ENCODE data around the gene CHTF18. TPM values are rescaled to one million over a fixed set of nuclear protein-coding genes. Genes with fewer than 3 reads are reported as not detected.

The CHTF18 gene
- total RNA-seq, 2 experiments from 2014 or later = 101 to 102 TPM

DNA sequence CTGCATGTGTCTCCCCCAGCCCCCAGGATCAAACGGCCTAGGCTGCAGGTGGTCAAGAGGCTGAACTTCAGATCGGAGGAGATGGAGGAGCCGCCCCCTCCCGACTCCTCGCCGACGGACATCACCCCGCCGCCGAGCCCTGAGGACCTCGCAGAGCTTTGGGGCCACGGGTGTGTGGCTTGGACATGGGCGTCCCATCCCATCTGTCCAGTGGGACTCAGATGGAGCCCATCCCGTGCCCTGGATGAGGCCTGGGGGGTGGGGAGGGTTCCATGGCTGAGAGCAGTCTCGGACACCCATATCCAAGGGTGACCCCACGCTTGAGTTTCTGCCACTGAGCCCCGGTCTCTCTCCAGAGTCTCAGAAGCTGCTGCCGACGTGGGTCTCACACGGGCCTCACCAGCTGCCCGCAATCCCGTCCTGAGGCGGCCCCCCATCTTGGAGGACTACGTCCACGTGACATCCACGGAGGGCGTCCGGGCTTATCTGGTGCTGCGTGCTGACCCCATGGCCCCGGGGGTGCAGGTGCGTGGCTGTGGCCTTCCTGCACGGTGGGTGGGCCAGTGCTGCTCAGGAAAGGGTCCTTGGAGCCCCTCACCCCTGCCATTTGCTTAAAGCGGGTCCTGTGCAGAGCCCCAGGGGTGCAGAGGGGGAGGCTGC is 901 bp downstream of the CHTF18 start:
- Mint-ChIP-seq H3K27ac (no peak overlapping the region), H3K27me3 (no peaks in the 10 kb centered on the region), H3K9me3 (no peaks in the 10 kb centered on the region), H3K4me3 (peak overlapping the region; percentile 80), H3K4me1 (ENCODE audit: low read depth) (peaks cover 5% of the 10 kb centered on the region), H3K36me3 (peaks cover 11% of the 10 kb centered on the region)
- ChIA-PET CTCF (interaction anchor here (1.0 to 8.0 kb wide), 3 partner anchors 53 to 75 kb away, joined by 3 to 120 read pairs (median 4); partner anchors contain the start of gene METRN), POLR2A (interaction anchor here (1.1 to 1.5 kb wide), 3 partner anchors 12 to 181 kb away, joined by 3 to 7 read pairs (median 5); partner anchors contain the start of gene GNG13)
- intact Hi-C loops (cut with micrococcal nuclease) = no loop called here
- DNase-seq = no peak

DNA sequence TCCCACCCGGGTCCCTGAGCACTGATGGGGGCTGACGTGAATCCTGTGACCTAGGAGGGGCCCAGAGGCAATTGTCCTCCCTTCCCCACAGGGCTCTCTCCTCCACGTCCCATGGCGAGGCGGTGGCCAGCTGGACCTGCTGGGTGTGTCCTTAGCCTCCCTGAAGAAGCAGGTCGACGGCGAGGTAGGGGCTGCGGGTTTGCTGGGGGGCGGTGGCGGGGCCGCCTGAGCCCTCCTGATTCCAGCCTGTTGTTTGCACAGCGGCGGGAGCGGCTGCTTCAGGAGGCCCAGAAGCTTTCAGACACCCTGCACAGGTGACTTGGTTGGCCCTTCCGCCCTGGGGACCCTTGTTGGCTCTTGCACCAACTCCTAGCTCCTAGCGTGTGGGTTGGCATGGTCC is 1.7 kb downstream of the CHTF18 start:
- Mint-ChIP-seq H3K27me3 (no peaks in the 10 kb centered on the region), H3K36me3 (peaks cover 11% of the 10 kb centered on the region), H3K4me1 (ENCODE audit: low read depth) (peaks cover 5% of the 10 kb centered on the region), H3K27ac (no peak overlapping the region), H3K4me3 (peak overlapping the region; percentile 55), H3K9me3 (no peaks in the 10 kb centered on the region)
- ChIA-PET POLR2A (no interaction called here), CTCF (interaction anchor here (8.0 kb wide), 1 partner anchor 76 kb away, joined by 120 read pairs; the partner anchor contains the start of gene METRN)
- no peak for DNase-seq
- intact Hi-C loops (cut with micrococcal nuclease) = no loop called here

DNA sequence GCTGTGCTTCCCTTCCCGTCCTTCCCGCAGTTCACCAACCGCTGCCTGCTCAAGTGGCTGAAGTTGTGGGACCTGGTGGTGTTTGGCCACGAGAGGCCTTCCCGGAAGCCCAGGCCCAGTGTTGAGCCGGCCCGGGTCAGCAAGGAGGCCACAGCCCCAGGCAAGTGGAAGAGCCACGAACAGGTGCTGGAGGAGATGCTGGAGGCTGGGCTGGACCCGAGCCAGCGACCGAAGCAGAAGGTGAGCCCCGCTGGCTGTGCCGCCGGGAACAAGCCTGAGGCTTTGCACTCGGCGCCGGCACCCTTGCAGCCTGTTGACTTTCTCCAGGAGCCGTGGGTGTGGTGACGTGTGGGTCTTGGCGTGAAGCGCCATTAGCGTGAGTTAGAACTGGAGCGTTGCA is 2.7 kb downstream of the CHTF18 start:
- intact Hi-C loops (cut with micrococcal nuclease) = no loop called here
- H3K9me3 Mint-ChIP-seq = no peaks in the 10 kb centered on the region
- CTCF ChIA-PET = no interaction called here
- POLR2A ChIA-PET = no interaction called here
- H3K36me3 Mint-ChIP-seq = peaks cover 11% of the 10 kb centered on the region
- peaks cover 5% of the 10 kb centered on the region for H3K4me1 Mint-ChIP-seq (ENCODE audit: low read depth)
- H3K27ac Mint-ChIP-seq = no peak overlapping the region
- no peak overlapping the region for H3K4me3 Mint-ChIP-seq
- DNase-seq = no peak
- H3K27me3 Mint-ChIP-seq = no peaks in the 10 kb centered on the region

DNA sequence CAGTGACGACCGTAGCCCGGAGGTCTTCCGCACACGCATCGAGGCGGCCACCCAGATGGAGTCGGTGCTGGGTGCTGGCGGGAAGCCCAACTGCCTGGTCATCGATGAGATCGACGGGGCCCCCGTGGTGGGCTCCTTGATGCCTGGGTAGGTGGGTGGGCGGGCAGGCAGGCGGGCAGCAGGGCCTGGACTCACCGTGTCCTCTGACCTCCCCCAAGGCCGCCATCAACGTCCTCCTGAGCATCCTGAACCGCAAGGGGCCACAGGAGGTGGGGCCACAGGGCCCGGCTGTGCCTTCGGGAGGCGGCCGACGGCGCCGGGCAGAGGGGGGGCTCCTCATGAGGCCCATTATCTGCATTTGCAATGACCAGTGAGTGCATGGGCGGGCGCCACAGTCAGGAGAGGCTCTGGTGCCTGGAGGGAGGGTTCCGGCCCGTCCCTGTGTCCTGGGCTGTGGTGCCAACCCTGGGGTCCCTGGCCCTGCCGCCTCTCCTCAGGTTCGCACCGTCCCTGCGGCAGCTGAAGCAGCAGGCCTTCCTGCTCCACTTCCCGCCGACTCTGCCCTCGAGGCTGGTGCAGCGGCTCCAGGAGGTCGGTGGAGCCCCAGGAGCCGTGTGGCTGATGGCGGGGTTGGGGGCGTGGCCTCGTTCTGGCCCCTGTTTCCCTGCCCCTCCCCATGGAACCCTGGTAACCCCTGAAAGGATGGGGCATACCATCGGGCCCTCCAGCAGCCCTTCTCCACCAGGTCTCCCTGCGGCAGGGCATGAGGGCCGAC is 4.0 kb downstream of the CHTF18 start:
- no peaks in the 10 kb centered on the region for H3K9me3 Mint-ChIP-seq
- H3K4me1 Mint-ChIP-seq (ENCODE audit: low read depth) = peaks cover 2% of the 10 kb centered on the region
- no peak for DNase-seq
- H3K27ac Mint-ChIP-seq = no peak overlapping the region
- POLR2A ChIA-PET = no interaction called here
- peaks cover 21% of the 10 kb centered on the region for H3K36me3 Mint-ChIP-seq
- H3K27me3 Mint-ChIP-seq = no peaks in the 10 kb centered on the region
- CTCF ChIA-PET = no interaction called here
- H3K4me3 Mint-ChIP-seq = no peak overlapping the region
- intact Hi-C loops (cut with micrococcal nuclease) = no loop called here

DNA sequence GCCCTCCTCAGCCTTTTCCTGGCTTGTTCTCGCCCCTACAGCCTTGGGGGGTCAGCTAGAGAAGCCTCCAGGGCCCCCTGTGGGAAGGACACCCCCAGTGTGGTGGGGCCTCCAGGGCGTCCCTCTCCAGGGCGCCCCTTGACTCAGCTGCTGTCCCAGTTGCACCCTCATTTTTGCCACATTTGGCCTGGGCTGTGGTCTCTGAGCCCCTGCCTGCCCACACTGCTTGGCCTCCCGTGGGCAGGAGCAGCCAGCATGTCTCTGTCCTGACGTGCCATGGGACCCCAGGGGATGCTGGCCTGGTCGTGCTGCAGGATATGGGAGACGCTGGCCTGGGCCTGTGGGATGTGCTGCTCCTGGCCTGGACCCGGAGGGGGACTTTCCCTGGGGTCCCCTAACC is 5.0 kb downstream of the CHTF18 start:
- ChIA-PET POLR2A (no interaction called here), CTCF (no interaction called here)
- Mint-ChIP-seq H3K4me1 (ENCODE audit: low read depth) (peaks cover 2% of the 10 kb centered on the region), H3K9me3 (no peaks in the 10 kb centered on the region), H3K27ac (no peak overlapping the region), H3K27me3 (peaks cover 1% of the 10 kb centered on the region), H3K4me3 (no peak overlapping the region), H3K36me3 (peaks cover 28% of the 10 kb centered on the region)
- no peak for DNase-seq
- intact Hi-C loops (cut with micrococcal nuclease) = no loop called here

DNA sequence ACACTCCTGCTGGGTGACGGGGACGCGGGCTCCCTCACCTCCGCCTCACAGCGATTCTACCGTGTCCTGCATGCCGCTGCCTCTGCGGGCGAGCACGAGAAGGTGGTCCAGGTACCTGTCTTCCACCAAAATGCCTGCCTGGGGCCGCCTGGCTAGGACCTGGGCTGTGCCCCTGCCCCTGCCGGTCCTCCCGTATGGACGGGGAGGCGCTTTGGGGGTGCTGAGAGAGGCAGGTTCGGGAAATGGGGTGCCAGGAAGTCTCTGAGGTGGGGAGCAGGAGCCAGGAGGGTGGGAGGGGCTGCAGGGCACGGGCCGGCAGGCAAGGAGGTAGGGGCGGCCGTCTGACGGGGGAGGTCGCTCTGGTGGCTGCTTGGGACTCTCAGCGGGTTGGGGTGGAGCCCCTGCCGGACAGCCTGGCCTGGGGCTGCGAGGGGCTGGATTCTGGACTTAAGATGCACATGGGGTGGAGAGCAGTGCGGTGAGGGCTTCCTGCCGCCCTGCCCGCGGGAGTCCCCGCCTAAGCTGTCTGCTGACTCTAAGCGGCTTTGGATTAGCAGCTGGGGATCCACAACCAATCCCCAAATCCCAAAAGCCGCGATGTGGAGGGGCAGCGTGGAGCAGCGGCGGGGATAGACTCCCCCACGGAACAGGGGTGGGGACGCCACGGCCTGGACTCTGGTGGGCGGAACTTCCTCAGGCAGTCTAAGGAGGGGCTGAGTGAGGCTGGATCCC is 5.8 kb downstream of the CHTF18 start:
- peaks cover 29% of the 10 kb centered on the region for H3K36me3 Mint-ChIP-seq
- ChIA-PET CTCF (no interaction called here), POLR2A (no interaction called here)
- H3K4me1 Mint-ChIP-seq (ENCODE audit: low read depth) = peaks cover 2% of the 10 kb centered on the region
- intact Hi-C loops (cut with micrococcal nuclease) = no loop called here
- no peaks in the 10 kb centered on the region for H3K9me3 Mint-ChIP-seq
- H3K27ac Mint-ChIP-seq = no peak overlapping the region
- peaks cover 2% of the 10 kb centered on the region for H3K27me3 Mint-ChIP-seq
- DNase-seq = no peak
- no peak overlapping the region for H3K4me3 Mint-ChIP-seq

DNA sequence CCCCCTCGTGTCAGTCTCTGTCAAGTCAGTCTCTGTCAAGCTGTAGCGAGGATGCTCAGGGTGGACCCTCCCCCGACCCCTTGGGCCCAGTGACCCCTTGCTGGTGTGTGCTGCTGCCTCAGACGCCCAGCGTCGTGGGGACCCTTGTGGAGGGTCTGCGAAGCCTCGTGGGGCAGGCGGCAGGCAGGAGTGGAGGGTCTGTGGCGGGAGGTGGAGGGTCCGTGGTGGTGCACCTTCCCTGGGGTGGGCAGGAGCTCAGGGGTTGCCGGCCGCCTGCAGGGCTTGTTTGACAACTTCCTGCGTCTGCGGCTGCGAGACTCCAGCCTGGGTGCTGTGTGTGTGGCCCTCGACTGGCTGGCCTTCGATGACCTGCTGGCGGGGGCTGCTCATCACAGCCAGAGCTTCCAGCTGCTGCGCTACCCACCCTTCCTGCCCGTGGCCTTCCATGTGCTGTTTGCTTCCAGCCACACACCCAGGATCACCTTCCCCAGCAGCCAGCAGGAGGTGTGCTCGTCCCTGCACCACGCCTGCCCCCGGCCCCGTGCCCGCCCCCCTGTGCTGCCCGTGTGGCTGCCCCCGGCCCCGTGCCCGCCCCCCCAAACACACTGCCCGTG is 6.5 kb downstream of the CHTF18 start:
- CTCF ChIA-PET = no interaction called here
- Mint-ChIP-seq H3K4me3 (no peak overlapping the region), H3K4me1 (ENCODE audit: low read depth) (peaks cover under 1% of the 10 kb centered on the region), H3K27ac (no peak overlapping the region), H3K27me3 (peaks cover 2% of the 10 kb centered on the region), H3K36me3 (peaks cover 27% of the 10 kb centered on the region), H3K9me3 (no peaks in the 10 kb centered on the region)
- intact Hi-C loops (cut with micrococcal nuclease) = no loop called here
- POLR2A ChIA-PET = no interaction called here
- DNase-seq = no peak

DNA sequence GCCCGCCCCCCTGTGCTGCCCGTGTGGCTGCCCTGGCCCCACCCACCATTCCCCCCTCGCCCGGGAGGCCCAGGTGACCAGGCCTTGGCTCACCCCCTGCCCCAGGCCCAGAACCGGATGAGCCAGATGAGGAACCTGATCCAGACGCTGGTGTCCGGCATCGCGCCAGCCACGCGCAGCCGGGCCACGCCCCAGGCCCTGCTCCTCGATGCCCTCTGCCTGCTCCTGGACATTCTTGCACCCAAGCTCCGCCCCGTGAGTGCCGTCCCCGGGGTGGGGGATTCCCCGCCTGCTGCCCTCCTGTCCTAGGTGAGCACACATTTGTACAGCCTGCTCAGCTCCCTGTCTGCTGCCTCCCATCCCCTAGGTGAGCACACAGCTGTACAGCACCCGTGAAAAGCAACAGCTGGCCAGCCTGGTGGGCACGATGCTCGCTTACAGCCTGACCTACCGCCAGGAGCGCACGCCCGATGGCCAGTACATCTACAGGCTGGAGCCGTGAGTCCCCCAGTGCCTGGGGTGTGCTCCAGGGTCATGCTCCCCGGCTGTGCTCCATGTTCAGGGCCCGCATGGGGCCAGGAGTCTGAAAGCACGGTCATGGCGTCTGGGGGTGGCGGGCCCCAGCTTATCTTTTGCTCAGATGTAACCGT is 7.3 kb downstream of the CHTF18 start:
- peaks cover 2% of the 10 kb centered on the region for H3K27me3 Mint-ChIP-seq
- intact Hi-C loops (cut with micrococcal nuclease) = no loop called here
- H3K4me3 Mint-ChIP-seq = no peak overlapping the region
- CTCF ChIA-PET = no interaction called here
- H3K36me3 Mint-ChIP-seq = peaks cover 26% of the 10 kb centered on the region
- POLR2A ChIA-PET = no interaction called here
- H3K9me3 Mint-ChIP-seq = no peaks in the 10 kb centered on the region
- no peak overlapping the region for H3K27ac Mint-ChIP-seq
- H3K4me1 Mint-ChIP-seq (ENCODE audit: low read depth) = no peaks in the 10 kb centered on the region
- no peak for DNase-seq

DNA sequence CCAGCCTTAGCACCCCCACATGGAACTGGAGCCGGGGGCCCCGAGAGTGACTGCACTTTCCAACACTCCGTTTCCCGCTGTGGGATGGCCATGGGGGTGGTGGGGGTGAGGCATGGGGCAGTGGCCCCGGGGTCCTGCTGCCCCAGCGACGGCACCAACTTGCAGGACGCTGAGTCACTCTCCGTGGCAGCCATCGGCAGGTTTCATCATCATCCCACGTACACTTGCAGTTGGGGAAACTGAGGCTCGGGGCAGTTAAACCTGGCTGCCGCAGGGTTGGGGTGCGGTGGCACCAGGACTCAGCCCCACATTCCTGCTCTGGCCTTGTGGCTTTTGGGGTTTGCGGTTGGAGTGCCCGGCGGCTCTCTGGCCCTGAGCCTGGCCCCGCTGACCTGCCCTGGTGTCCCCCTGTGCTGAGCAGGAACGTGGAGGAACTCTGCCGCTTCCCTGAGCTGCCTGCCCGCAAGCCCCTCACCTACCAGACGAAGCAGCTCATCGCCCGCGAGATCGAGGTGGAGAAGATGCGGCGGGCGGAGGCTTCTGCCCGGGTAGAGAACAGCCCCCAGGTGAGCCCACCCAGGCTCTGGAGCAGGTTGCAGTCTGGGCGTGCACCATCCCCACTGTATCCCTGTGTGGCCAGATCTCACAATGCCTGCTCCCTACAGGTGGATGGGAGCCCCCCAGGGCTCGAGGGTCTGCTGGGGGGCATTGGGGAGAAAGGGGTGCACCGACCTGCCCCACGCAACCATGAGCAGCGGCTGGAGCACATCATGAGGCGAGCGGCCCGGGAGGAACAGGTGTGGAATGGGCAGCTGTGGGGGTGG is 8.1 kb downstream of the CHTF18 start:
- intact Hi-C loops (cut with micrococcal nuclease) = no loop called here

DNA sequence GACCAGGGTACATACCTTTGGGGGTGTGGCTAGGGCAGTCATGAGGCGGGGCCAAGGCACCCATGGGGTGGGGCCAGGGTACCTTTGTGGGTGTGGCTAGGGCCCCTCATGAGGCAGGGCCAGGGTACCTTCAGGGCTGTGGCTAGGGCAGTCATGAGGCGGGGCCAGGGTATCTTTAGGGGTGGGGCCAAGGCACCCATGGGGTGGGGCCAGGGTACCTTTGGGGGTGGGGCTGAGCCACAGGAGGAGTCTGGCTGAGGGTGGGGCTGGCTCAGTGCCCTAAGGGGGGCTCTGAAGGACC is 8.7 kb downstream of the CHTF18 start:
- Mint-ChIP-seq H3K27me3 (peaks cover 10% of the 10 kb centered on the region), H3K27ac (no peak overlapping the region), H3K36me3 (peaks cover 17% of the 10 kb centered on the region), H3K4me3 (no peak overlapping the region), H3K9me3 (no peaks in the 10 kb centered on the region), H3K4me1 (ENCODE audit: low read depth) (no peaks in the 10 kb centered on the region)
- CTCF ChIA-PET = no interaction called here
- peak; percentile 36 for DNase-seq
- intact Hi-C loops (cut with micrococcal nuclease) = no loop called here
- POLR2A ChIA-PET = no interaction called here

More for the DNA sequence above, 8.1 kb downstream of the CHTF18 start:
- Mint-ChIP-seq H3K9me3 (no peaks in the 10 kb centered on the region), H3K4me3 (no peak overlapping the region), H3K27ac (no peak overlapping the region), H3K36me3 (peaks cover 21% of the 10 kb centered on the region), H3K27me3 (peaks cover 7% of the 10 kb centered on the region), H3K4me1 (ENCODE audit: low read depth) (no peaks in the 10 kb centered on the region)
- ChIA-PET CTCF (no interaction called here), POLR2A (no interaction called here)
- no peak for DNase-seq

DNA sequence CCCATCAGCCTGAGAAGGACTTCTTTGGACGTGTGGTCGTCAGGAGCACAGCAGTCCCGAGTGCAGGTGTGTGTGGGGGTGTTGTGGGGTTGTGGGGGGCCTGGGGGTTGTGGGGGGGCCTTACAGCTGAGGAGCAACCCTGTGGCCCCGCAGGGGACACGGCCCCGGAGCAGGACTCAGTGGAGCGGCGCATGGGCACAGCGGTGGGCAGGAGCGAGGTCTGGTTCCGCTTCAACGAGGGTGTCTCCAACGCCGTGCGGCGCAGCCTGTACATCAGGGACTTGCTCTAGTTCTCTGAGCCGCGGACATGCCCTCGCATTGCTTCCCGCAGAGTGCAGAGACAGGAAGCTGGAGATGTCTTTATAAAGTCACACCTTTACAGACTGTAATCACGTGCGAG is 9.3 kb downstream of the CHTF18 start:
- Mint-ChIP-seq H3K27me3 (peaks cover 10% of the 10 kb centered on the region), H3K27ac (no peak overlapping the region), H3K4me1 (ENCODE audit: low read depth) (no peaks in the 10 kb centered on the region), H3K9me3 (no peaks in the 10 kb centered on the region), H3K4me3 (no peak overlapping the region), H3K36me3 (peaks cover 17% of the 10 kb centered on the region)
- intact Hi-C loops (cut with micrococcal nuclease) = no loop called here
- DNase-seq = no peak
- POLR2A ChIA-PET = no interaction called here
- CTCF ChIA-PET = no interaction called here

All from activated CD4-positive, alpha-beta memory T cell treated with anti-CD3 and anti-CD28 coated beads for 36 hours (primary cell).